CD4-positive, alpha-beta T cell treated with Interleukin-4 for 4 hours (primary cell): Measurements from ENCODE around the gene MTCH1.
"Not testable (repeated sequence)": the region's sequence is repeated elsewhere in the genome, so short reads cannot be mapped to it uniquely, and the experiment has no call there.

Experiments used
- DNase-seq: peaks from one replicate; pipeline ENCODE4 v3.0.0-alpha.2; 2020

Gene MTCH1

DNA sequence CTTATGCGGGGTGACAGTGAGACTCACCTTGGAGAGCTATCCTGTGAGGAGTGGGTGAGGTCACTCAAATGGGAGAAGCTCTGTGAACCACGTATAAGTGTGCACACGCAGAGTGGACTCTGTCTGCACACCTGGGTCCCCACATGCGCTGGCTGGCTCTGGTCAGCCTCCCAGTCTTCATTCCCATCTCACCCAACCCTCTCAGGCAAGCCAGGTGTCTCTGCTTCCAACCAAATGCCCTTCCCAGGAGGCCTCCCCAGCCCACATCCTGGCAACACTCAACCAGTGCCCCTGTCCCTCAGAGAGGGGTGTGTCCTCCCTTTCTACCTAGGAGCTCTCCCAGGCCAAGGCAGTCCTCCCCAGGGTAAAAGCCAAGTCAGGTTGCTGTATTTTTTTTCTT lies 39.5 kb downstream of the MTCH1 start:
- no peak for DNase-seq

DNA sequence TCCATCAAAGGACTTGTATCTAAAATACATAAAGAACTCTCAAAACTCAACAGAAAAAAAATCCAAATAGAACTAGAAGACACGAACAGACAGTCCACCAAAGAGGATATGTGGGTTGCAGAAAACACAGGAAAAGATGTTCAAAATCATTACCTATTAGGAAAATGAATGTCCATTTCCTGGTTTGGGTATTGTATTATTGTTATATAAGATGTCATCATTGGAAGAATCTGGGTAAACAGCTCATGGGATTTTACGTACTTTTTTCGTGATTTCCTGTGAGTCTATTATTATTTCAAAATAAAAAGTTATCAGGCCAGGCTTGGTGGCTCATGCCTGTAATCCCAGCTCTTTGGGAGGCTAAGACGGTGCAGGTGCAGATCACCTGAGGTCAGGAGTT lies 40.7 kb downstream of the MTCH1 start:
- DNase-seq = no peak

DNA sequence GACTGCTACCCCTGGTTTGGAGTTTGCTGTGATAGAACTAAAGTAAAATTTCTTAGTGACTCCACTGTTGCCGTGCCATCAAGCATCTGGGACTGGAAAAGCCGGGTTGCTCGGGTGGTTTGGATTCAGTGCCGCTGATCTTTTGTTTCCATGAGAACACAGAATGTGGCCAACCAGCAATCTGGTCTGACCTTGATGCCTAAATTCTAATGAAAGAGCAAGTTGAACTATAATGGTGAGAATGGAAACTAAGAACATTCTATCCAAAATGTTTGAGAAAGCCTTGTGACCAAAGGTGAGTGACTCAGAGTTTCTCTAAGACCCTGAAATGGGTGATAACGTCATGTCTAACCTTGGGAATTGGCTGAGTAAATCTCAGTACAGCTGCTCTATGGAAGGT lies 41.3 kb downstream of the MTCH1 start:
- DNase-seq = no peak

DNA sequence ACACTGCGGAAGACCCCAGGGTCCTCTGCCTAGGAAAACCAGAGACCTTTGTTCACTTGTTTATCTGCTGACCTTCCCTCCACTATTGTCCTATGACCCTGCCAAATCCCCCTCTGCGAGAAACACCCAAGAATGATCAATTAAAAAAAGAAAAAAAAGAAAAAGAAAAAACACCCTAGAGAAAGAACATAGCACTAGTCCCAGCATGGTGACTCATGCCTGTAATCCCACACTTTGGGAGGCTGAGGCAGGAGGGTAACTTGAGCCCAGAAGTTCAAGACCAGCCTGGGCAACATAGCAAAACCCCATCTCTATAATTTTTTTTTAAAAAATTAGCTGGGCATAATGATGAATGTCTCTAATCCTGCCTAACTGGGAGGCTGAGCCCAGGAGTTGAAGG lies 43.7 kb downstream of the MTCH1 start:
- DNase-seq = not testable (repeated sequence)

DNA sequence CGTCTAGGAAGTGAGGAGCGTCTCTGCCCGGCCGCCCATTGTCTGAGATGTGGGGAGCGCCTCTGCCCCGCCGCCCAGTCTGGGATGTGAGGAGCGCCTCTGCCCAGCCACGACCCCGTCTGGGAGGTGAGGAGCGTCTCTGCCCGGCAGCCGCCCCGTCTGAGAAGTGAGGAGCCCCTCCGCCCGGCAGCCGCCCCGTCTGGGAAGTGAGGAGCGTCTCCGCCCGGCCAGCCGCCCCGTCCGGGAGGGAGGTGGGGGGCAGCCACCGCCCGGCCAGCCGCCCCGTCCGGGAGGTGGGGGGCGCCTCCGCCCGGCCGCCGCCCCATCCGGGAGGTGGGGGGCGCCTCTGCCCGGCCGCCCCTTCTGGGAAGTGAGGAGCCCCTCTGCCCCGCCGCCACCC lies 44.4 kb downstream of the MTCH1 start:
- DNase-seq = not testable (repeated sequence)

DNA sequence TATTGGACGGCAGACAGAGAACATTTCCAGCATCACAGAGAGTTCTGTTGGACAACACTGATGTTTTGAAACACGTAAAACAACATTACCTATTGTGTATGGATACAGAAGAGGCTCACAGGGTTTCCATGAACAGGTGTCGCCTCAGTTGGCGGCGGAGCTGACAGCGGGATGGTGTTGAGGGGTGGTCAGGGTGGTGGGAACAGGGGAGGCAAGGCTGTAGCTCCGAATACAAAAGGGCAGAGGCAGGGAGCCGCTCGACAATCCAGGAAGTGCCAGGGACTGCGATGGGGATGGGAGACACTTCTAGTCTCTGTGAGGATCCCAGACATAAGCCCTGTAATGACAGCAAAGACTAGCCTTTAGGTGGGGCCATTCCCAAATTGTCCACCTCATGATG lies 46.0 kb downstream of the MTCH1 start:
- no peak for DNase-seq

DNA sequence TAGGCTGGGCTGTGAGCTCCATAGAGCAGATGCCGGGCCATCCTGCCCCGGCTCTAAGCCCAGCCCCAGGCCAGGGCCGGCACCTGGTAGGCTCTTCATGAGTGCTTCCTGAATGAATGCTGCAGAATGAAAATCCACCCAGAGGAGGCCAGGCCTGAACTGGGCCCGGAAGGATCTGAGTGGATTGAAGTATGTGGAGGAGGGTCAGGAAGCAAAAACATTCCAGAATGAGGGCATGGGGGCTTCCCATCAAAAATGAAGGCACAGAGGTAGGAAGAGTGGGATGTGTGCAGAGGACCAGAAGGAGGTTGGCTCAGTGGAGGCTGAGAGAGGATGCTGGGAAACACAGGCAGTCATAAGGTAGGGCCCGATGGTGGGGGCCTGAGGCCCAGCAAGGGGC lies 47.0 kb downstream of the MTCH1 start:
- not testable (repeated sequence) for DNase-seq

DNA sequence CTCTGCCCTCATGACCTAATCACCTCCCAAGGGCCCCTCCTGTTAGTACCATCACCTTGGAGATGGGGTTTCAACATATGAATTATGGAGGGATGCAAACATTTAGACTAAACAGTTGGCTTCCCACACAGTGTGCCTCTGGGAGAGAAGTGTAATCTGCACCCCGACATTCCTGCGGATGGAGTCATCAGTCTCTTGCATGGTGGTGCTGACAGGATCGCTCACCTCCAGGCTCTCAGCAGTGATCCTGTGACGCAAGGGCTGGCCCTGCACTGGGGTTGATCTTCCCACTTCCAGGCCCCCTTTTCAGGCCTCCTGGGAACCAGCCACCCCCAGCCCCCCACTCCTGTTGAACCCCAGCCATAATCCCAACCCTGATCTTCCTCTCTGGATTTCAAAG lies 47.5 kb downstream of the MTCH1 start:
- no peak for DNase-seq

DNA sequence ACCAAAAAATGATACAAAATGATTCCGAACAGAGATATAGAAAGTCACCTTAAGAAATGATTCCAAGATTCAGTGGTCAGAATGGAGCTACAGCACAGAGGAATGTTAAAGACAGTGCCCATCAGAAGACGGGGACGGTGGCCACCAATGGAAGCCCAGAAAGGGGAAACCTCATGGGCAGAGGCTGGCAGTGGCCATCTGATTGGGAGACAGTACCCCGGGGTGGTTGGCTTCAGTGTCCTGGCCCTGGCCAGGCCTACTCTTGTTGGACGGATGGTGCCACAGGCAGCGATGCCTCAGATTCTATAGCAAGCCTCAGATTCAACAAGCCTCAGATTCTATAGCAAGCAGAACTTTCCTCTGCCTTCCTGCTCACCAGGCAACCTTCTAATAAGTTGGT lies 48.1 kb downstream of the MTCH1 start:
- DNase-seq = no peak

DNA sequence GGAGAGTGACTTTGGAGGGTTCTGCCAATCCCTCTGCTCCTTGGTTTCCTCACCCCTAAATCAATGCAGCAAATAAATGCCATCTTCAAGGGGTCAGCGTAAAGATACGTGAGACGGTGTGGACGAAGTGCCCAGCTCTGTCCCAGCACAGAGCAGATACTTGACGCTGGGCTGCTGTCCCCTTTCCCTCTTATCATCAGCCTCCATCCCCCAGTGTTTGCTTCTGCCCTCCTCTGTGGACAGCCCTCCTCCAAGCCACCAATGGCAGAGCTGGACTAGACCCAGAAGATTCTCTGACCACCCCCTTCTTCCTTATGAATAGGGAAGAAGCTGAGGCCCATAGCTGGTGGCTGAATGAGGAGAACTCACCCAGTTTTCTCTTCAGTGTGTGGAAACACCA lies 49.2 kb downstream of the MTCH1 start:
- no peak for DNase-seq

DNA sequence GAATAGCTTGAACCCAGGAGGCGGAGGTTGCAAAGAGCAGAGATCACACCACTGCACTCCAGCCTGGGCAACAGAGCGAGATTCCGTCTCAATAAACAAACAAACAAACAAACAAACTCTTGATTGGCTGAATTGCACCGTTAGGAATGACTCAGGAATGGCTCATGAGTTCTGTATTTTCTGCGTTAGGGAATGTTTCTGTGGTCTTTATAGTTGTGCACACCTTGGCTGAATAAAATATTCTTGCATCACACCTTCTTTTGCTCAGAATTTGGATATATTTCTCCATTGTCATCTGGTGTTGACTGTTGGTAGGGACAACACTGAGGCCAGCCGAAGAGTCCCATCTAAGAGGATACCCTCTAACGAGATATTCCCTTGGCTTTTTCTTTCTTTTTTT lies 51.1 kb downstream of the MTCH1 start:
- no peak for DNase-seq

DNA sequence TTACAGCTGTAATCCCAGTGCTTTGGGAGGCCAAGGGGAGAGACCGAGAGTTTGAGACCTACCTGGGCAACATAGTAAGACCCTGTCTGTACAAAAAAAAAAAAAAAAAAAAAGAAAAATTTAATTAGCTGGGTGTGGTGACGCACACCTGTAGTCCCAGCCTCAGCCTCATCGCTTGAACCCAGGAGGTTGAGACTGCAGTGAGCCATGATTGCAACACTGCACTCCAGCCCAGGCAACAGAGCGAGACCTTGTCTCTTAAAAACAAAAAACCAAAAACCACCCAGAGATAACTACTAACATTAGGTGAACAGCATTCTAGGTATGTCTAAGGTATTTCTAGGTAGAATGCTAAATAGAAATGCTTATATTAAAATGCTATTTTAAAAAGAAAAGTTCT lies 52.5 kb downstream of the MTCH1 start:
- DNase-seq = no peak

DNA sequence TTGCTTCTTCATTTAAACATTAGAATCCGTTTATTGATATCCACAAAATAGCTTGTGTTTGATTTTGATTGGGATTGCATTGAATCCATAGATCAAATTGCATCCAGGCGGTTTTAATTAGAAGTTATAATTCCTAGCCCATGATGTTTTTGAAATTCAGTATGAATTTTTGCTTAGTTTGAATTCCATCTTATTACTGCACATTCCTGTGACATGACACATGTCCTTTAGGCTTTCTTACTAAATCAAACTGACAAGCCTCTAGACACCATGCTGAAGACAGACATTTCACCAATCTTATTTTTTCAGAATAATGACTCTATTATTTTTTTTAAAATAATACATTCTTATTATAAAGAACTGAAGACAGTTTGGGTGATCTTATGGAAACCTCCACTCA lies 52.9 kb downstream of the MTCH1 start:
- DNase-seq = no peak

DNA sequence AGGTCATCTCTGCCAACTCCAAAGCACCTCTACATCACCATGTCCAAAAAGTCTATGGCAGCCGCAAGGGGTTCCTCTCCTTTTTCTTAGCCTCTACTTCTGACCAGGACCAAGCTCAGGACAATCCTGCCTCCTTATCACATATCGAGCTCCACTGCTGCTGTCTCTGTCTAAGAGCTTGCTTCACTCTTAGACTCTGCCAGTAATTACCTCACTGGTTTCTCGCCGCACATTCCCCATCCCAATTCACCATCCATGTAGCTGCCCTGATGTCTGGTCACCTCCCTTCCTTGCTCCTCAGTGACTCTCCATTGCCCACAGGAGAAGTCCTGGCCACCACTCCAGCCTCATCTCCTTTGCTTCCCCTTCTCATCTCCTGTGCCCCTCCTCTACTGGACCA lies 55.5 kb downstream of the MTCH1 start:
- DNase-seq = no peak

DNA sequence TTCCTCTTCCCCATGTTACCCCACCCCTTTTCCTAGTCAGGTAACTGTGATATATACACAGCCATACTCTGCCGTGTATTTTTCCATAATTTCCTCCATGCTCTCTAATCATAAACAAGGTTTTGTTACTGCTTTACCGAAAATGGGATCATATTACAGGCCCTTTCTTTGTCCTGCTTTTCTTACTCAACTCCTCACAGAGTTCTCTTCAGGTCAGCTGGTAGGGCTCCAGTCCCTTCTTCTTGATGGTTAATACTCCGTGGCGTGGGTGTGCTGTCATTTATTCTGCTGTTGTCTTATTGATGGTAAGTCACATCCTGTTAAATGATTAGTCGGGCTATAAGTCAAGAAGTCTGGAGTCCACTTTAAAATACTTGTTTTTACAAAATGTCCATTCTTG lies 56.4 kb downstream of the MTCH1 start:
- DNase-seq = no peak

DNA sequence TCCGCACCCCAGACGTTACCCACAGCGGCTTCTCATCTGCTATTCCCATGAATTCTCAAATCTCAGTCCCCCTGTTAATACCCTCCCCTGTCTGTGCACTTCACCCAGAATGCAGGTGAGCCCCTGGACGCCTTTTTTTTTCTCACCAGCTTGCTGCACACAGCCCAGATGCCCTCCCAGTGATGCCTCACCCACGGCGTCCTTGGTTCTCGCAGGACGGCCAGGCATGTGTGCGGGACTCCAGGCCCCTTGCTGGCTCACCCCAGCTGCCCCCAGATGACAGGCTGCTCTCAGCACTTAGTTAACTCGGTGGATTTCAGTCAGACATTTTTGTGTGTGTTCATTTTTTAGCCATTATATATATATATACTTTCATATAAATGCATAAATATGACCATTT lies 56.8 kb downstream of the MTCH1 start:
- no peak for DNase-seq

DNA sequence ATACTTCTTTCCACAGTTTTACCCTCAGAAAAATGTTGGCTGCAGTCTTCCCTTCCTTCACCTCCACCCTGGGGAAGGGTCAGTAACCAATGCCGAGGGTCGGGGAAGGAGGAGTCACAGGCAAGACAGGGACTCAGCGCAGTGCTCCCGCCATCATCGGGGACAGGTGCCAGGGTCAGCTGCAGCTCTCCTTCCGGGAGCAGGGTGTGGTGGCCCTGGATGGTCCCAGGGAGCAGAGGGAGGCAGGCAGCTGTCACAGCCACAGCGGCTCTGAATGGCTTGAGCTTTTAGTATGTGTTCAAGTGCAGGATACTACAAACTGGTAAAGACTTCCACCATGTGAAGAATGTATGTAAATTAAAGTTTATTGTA lies 57.5 kb downstream of the MTCH1 start:
- DNase-seq = no peak

DNA sequence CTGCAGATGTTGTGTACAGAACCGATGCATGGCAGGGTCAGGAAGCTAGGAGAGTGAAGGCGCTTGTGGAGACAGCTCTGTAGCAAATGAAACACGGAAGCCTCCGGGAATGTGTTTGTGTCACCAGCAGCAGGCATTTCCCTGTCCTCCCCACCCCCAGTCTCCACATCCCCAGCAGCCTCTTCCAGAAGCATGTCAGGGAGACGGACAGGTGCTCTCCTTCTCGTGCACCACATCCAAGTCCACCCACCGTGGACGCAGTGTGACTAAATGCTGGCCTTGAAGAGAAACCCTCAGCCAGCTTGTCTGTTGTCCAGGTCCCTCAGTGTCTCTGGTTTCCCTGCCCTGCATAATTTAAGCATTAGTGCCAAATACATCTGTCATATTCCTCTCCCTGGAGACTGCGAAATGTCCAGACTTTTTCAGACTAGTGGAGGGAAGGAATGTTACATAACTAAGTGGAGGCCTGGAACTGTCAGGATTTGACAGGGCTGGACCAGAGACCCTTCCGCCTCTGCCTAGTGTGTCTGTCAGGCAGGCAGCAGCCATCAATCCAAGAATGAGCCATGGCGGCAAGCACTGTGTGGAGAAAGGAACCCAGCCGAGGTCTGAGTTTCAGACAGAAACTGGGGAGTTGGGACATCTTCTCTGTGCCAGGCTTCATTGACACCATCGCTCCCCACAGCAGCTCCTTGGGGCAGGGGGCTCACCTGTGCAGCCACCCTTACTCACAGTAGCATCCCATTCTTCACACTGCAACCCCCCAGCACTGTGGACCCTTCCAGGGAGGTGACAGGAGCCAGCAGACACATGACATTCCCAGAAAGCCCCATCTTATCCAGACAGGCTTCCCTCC lies 58.1 kb downstream of the MTCH1 start:
- DNase-seq = no peak

DNA sequence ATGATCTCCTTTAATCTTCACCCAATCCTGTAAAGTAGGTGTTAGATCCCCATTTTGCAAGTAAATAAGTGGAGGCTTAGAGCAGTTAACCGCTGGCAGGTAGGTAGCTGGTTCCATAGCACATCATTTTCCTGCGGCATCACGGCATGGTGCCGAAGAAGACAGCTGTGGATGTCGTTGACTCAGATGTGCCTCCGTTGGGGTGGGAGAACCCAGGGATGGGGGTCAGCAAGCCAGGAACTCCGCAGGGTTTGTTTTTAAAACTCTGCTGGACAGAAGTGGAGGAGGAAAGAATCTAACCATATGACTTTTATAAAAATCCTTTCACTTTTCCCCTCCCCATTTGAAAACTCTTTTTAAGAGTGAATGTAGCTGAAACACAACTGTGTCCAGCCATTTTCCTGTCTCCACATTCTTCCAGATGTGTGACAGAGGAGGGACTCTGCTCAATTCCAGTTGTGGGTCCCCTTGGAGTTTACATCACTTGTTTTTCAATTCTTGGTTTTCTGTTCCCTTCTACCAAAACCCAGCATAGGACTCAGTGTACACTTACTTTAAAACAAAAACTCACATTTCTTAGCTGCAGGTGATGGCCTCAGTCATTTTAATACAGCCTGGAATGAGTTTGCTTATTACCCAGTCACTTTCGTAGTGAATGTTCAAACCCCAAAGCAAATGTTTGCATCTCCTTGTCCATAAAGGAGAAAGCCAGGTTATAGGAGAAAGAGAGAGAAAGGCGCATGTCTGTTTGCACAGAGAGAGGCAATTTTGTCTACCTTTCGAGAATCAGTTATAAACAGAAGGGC lies 59.1 kb downstream of the MTCH1 start:
- DNase-seq = no peak

DNA sequence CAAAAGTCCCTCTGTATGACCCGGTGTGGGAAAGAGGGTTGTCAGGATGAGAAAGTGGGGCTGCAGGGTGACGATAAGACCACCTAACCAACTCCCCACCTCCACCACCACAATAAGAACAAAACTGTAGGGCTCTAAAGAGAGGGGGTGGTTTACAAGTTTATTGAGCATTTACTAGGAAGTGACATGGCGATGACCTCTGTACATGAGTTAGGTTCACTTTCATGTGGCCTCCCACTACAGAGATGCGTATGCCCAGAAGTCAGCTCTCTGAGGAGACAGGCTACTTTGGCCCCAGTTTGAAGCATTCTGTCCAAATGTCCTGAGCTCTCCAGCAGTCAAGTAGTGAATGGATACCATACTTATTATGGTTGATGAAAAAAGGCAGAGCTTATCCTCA lies 60.2 kb downstream of the MTCH1 start:
- DNase-seq = no peak

DNA sequence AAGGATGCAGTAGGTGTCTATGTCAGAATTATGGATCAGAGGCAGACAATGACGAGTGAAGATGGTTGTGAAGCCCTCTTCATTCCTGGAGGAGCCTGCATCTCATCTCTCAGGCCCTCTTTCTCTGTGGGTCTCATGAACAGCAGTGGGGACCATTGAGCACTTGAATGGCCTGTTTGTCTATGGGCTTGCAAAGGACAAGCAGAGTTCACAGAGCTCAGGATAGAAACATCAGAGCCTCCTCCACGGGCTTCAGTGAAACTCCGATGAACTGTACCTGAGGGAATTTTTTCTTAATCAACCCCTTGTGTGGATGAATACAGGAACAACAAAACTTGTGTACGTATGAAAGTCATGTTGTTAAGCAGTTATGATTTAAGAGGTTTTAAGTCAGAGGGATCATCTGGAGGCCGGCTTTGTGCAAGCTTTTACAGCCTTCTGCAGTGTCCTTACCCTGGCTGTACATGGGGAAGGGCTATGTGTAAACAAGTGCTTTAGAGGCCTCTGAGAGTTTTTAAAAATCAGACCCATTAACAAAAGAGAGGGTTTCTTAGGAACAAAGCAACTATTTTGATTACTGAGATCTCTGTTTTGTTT lies 61.1 kb downstream of the MTCH1 start:
- DNase-seq = no peak

DNA sequence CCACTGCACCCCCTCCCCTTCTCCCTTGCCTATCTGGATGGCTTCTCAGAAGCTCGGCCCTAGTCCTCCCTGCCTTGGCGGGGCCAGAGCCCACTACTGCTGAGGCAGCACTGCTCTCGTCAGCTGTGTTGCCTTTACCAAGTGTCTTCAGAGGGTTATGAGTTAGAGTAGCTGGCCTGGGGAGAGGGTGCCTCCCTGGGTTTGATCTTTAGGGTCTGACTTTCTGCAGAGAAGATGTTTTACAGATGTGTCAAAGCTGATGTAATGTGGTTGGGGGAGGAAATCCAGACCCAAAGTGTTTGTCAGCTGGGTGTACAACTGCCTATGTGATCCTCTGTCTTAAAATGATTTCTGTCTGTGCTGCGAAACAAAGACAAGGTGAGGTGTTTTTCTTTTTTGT lies 61.9 kb downstream of the MTCH1 start:
- no peak for DNase-seq

DNA sequence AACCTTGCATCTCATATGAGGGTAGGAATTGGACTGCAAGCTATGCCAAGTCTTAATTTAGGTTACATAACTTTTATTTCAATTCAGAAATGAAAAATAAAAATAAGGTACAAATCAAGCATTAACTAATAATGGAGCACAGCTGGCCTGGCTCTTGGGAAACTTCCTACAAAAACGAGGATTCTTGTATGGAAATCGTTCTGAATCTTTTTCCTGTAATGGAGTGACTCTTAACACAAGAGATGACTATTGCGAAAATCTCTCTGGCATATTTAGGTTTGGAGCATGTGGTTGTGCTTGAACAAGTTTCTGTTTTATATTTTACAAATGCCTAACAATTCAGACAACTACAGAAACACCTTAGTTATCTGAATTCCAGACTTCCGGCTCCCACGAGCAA lies 65.5 kb downstream of the MTCH1 start:
- no peak for DNase-seq

DNA sequence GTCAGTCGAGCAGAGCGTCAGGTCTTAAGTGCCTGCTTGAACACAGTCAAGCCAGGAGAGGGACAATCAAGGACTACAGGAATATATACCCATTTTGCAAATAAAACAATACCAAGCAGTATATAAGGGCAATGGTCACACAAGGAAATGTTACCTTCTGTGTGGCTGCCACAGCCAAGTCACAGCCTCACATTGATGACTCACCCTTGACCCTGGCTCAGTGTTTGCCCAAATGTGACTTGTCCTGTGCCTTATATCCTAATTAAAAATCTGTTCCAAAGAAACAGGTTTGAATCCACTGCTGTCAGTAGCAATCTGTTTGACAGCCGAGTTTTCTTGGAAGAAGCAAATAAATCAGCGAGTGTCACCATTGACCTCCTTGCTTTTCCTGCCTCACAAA lies 65.9 kb downstream of the MTCH1 start:
- DNase-seq = no peak
